GM12801 (cell line): Measurements from ENCODE around the gene SCUBE1.

ENCODE experiments used
- TF ChIP-seq, protein P1 (sequence below): IDR thresholded peaks from one replicate; pipeline ENCODE4 v1.5.1; 2011; ENCODE audit warnings: control low read depth; ENCODE audit not compliant: insufficient read length; ENCODE audit errors: extremely low read depth

SCUBE1 gene

DNA sequence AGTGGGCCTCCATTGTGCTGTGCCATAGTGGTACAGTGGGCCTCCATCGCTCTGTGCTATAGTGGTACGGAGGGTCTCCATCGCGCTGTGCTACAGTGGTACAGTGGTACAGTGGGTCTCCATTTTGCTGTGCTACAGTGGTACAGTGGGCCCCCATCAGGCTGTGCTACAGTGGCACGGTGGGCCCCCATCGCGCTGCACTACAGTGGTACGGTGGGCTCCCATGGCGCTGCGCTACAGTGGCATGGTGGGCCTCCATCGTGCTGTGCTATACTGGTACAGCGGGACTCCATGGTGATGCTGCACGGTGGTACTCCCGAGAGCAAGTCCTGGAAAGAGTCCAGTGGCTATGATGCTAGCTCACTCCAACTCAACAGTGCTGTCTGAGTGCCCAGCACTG, 51.8 kb downstream of the SCUBE1 start:
- TF ChIP-seq, protein P1, sequence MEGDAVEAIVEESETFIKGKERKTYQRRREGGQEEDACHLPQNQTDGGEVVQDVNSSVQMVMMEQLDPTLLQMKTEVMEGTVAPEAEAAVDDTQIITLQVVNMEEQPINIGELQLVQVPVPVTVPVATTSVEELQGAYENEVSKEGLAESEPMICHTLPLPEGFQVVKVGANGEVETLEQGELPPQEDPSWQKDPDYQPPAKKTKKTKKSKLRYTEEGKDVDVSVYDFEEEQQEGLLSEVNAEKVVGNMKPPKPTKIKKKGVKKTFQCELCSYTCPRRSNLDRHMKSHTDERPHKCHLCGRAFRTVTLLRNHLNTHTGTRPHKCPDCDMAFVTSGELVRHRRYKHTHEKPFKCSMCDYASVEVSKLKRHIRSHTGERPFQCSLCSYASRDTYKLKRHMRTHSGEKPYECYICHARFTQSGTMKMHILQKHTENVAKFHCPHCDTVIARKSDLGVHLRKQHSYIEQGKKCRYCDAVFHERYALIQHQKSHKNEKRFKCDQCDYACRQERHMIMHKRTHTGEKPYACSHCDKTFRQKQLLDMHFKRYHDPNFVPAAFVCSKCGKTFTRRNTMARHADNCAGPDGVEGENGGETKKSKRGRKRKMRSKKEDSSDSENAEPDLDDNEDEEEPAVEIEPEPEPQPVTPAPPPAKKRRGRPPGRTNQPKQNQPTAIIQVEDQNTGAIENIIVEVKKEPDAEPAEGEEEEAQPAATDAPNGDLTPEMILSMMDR, result no peak

- TF ChIP-seq, protein P1, result no peak
Measured at GRCh38 chr22:43289976-43290721, 53.0 kb downstream of the SCUBE1 start.

DNA sequence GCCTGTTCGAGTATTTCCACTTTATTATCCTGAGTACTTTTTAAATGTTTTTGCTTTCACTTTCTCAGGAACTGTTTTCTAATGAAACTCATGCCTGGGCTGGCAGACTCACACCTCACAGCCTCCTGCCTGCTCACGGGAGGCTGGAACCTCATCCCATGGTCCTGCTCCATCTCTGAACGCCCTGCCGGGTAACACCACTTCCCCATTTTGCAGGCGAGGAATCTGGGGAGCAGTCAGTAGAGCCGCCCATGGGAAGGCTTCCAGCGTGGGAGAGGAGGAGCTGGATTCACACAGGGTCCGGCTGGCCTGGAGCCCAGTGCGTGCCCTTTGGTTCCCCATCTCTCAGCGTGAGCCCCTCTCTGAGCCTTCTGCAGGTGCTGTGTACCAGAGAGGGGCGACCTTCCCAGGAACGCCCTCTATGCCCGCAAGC, 53.6 kb downstream of the SCUBE1 start:
- TF ChIP-seq, protein P1, result no peak

DNA sequence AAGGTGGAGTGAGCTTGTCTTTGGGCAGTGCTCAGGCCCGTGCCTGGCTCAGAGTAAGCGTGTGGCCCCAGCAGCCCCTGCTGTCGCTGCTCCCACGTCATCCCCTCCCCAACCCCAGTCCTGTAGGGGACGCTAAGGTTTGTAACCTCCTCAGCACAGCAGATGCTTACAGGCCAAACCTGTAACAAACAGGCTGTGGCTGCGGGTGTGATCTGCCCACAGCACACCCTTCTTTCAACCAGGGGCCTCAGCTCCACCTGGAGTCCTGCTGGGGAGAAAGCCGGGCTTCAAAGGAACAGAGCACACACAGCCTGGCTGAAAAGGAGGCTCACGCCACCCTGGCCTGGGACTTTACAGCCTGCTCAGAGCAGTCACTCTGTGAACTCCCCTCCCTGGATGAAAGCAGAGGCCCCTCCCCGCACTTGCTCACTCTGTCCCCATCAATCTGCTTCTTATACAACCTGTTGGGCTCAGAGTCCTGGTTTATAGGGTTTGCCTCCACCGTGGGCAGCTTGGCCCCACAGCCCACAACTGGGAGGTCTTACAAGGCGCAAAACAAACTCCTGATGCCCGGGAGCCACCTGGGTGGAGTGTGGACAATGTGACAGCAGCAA, 54.3 kb downstream of the SCUBE1 start:
- TF ChIP-seq, protein P1, result no peak

DNA sequence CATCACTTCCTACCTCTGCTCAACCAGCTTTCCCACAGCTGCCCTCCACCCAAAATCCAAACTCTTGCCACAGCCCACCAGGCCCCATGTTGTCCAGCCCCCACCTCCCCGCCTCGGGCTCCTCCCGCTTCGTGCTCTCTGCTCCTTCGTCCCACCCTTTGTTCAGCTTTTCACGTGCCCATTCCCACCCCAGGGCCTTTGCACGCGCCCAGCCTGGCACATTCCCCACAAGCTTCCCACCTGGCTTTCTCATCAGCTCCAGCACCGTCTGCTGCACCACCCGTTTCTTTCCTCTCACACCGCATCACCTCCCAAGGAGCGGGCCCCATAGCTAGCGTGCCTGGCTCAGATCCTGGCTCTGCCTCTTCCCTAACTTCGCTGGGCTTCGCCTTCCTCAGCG, 54.8 kb downstream of the SCUBE1 start:
- TF ChIP-seq, protein P1, result no peak

- TF ChIP-seq, protein P1, result no peak
Measured at GRCh38 chr22:43287441-43287840, 55.7 kb downstream of the SCUBE1 start.

- TF ChIP-seq, protein P1, result no peak
Measured at GRCh38 chr22:43281394-43281793, 61.8 kb downstream of the SCUBE1 start.
